DND-41 (cell line): ENCODE measurements around the gene PPA2.

Experiments used
- ATAC-seq: fragments of 200-7000 bp; cut with Tn5 transposase; 3 replicates; pipeline ENCODE4 v1.9.1; 2021; ENCODE audit warnings: low read depth; ENCODE audit not compliant: insufficient read depth
- DNase-seq: peaks from one replicate; pipeline ENCODE4 v3.0.0-alpha.2; 2020
- H2AFZ ChIP-seq: 2 replicates; pipeline ENCODE4 v1.6.0; 2012; ENCODE audit warnings: low read depth, low read length
- H3K27ac ChIP-seq: 2 replicates; pipeline ENCODE4 v1.5.1; 2012; ENCODE audit warnings: low read length, inconsistent platforms
- H3K27me3 ChIP-seq: fragments of 200-600 bp; sonication (generic); 2 replicates; pipeline ENCODE4 v1.6.0; 2012; ENCODE audit warnings: low read length, mild to moderate bottlenecking, inconsistent platforms; ENCODE audit not compliant: insufficient read depth, poor library complexity
- H3K36me3 ChIP-seq: 2 replicates; pipeline ENCODE4 v1.5.1; 2012; ENCODE audit warnings: low read length, inconsistent platforms; ENCODE audit not compliant: insufficient read depth
- H3K4me1 ChIP-seq: 2 replicates; pipeline ENCODE4 v1.5.1; 2012; ENCODE audit warnings: mild to moderate bottlenecking, low read length; ENCODE audit not compliant: insufficient read depth
- H3K4me2 ChIP-seq: 2 replicates; pipeline ENCODE4 v1.6.0; 2012; ENCODE audit warnings: mild to moderate bottlenecking, moderate library complexity, low read length, inconsistent platforms; ENCODE audit not compliant: insufficient read depth
- H3K4me3 ChIP-seq, 2 experiments: fragments of 200-600 bp in 1 of 2; shearing (Covaris generic) in 1 of 2; 2 replicates each; pipeline ENCODE4 v1.5.1; 2012 to 2016; ENCODE audit warnings: inconsistent platforms in 2 of 2, low read length in 2 of 2, mild to moderate bottlenecking in 2 of 2, low read depth in 1 of 2, moderate library complexity in 1 of 2
- H3K79me2 ChIP-seq: 2 replicates; pipeline ENCODE4 v1.6.0; 2012; ENCODE audit warnings: low read length, inconsistent platforms; ENCODE audit not compliant: insufficient read depth
- H3K9ac ChIP-seq: 2 replicates; pipeline ENCODE4 v1.6.0; 2012; ENCODE audit warnings: low read depth, mild to moderate bottlenecking, inconsistent platforms, low read length, moderate library complexity
- H3K9me3 ChIP-seq: 2 replicates; pipeline ENCODE4 v1.5.1; 2012; ENCODE audit warnings: low read length, moderate library complexity, mild to moderate bottlenecking, inconsistent platforms; ENCODE audit not compliant: insufficient read depth, severe bottlenecking
- H4K20me1 ChIP-seq: 2 replicates; pipeline ENCODE4 v1.6.0; 2012; ENCODE audit warnings: low read length; ENCODE audit not compliant: insufficient read depth
- EZH2 ChIP-seq: IDR thresholded peaks from 3 replicates; pipeline ENCODE4 v1.6.1; 2012; ENCODE audit warnings: borderline replicate concordance, low read depth, mild to moderate bottlenecking, moderate library complexity, low read length, inconsistent platforms; ENCODE audit not compliant: severe bottlenecking
- TF ChIP-seq, protein P1 (sequence below): IDR thresholded peaks from 2 replicates; pipeline ENCODE4 v1.5.1; 2012; ENCODE audit warnings: borderline replicate concordance, low read length, moderate library complexity, mild to moderate bottlenecking; ENCODE audit not compliant: poor library complexity, severe bottlenecking; ENCODE audit errors: extremely low read depth

The PPA2 gene

DNA sequence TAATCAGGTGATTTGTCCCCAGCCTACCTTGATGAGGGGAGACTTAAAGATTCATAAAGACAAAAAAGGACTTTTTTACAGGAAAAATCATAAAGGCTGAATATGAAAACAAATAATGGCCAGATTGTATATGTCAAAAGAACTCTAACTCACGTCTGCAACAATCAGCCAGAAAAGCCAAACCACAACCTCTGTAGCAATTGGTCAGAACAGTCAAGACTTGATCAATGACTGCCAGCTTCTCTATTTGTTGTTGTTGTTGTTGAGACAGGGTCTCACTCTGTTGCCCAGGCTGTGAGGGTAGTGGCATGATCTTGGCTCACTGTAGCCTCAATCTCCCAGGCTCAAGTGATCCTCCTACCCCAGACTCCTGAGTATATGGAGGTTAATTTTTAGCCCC is 35.9 kb upstream of the PPA2 start:
- H2AFZ ChIP-seq = no peak overlapping the region
- H3K4me1 ChIP-seq = no peaks in the 10 kb centered on the region
- no peaks in the 10 kb centered on the region for H3K27me3 ChIP-seq
- no peak overlapping the region for H3K9ac ChIP-seq
- H3K36me3 ChIP-seq = no peaks in the 10 kb centered on the region
- no peak overlapping the region for H3K4me2 ChIP-seq
- H3K9me3 ChIP-seq = no peaks in the 10 kb centered on the region
- no peak overlapping the region for H3K4me3 ChIP-seq
- no peak for DNase-seq
- no peak overlapping the region for H3K27ac ChIP-seq
- no peaks in the 10 kb centered on the region for H4K20me1 ChIP-seq
- no peak for TF ChIP-seq EZH2
- TF ChIP-seq, protein P1, sequence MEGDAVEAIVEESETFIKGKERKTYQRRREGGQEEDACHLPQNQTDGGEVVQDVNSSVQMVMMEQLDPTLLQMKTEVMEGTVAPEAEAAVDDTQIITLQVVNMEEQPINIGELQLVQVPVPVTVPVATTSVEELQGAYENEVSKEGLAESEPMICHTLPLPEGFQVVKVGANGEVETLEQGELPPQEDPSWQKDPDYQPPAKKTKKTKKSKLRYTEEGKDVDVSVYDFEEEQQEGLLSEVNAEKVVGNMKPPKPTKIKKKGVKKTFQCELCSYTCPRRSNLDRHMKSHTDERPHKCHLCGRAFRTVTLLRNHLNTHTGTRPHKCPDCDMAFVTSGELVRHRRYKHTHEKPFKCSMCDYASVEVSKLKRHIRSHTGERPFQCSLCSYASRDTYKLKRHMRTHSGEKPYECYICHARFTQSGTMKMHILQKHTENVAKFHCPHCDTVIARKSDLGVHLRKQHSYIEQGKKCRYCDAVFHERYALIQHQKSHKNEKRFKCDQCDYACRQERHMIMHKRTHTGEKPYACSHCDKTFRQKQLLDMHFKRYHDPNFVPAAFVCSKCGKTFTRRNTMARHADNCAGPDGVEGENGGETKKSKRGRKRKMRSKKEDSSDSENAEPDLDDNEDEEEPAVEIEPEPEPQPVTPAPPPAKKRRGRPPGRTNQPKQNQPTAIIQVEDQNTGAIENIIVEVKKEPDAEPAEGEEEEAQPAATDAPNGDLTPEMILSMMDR = no peak
- no peak for ATAC-seq
- no peaks in the 10 kb centered on the region for H3K79me2 ChIP-seq

- Histone ChIP-seq H3K9ac (no peak overlapping the region), H4K20me1 (no peaks in the 10 kb centered on the region), H3K9me3 (no peaks in the 10 kb centered on the region), H3K4me3 (no peak overlapping the region), H3K79me2 (no peaks in the 10 kb centered on the region), H2AFZ (no peak overlapping the region), H3K27ac (no peak overlapping the region), H3K4me1 (no peaks in the 10 kb centered on the region), H3K4me2 (no peak overlapping the region), H3K36me3 (no peaks in the 10 kb centered on the region), H3K27me3 (no peaks in the 10 kb centered on the region)
- ATAC-seq (no peak), DNase-seq (no peak)
- TF ChIP-seq, protein P1 = no peak
- no peak for TF ChIP-seq EZH2
These were observed 35.4 kb upstream of the PPA2 start for GRCh38 chr4:105509291-105509690.

DNA sequence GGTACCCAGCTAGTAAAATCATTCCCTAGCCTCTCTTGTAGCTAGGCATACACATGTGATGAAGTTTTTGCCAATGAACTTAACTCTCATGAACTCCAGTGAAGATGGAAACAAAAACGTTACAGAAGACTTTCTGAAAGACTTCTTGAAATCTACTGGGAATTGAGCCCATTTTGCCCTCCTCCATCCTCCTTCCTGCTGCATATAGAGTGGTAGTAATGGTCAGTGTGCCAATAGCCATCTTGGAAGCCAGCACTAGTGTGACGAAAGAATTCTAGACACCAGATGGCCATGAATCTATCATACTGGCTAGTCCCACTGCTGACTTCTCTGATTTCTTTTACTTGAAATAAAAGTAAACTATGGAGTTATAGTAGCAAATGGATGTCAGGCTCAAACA is 30.9 kb upstream of the PPA2 start:
- H3K79me2 ChIP-seq = no peaks in the 10 kb centered on the region
- H3K9me3 ChIP-seq = no peaks in the 10 kb centered on the region
- no peak overlapping the region for H3K4me2 ChIP-seq
- no peak overlapping the region for H2AFZ ChIP-seq
- DNase-seq = no peak
- no peak for ATAC-seq
- H3K4me1 ChIP-seq = no peaks in the 10 kb centered on the region
- H4K20me1 ChIP-seq = no peaks in the 10 kb centered on the region
- H3K4me3 ChIP-seq = no peak overlapping the region
- no peaks in the 10 kb centered on the region for H3K27me3 ChIP-seq
- no peak overlapping the region for H3K9ac ChIP-seq
- no peak overlapping the region for H3K27ac ChIP-seq
- TF ChIP-seq EZH2 = no peak
- TF ChIP-seq, protein P1 = no peak
- no peaks in the 10 kb centered on the region for H3K36me3 ChIP-seq

DNA sequence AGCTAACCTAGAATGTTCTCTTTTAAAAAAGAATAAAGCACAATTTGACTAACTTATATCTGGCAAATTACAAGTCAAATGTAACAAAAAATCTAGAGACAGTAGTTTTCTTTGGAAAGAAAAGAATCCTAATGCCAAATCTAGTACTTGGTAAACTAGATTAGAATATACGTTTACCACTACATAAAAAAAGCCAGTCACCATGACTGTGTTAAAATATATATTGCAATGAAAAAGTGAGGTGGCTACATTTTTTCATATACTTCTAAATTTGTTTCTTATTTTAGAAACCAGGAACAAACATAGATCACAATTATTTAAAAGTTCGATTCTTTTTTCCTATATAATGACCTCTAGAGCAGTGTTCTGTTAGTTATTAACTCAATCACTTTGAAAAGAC is 29.6 kb upstream of the PPA2 start:
- H3K4me2 ChIP-seq = no peak overlapping the region
- no peak for TF ChIP-seq EZH2
- TF ChIP-seq, protein P1 = no peak
- H3K4me3 ChIP-seq = no peak overlapping the region
- H3K27me3 ChIP-seq = no peaks in the 10 kb centered on the region
- H3K79me2 ChIP-seq = no peaks in the 10 kb centered on the region
- H3K9me3 ChIP-seq = no peaks in the 10 kb centered on the region
- no peaks in the 10 kb centered on the region for H3K36me3 ChIP-seq
- ATAC-seq = no peak
- no peaks in the 10 kb centered on the region for H4K20me1 ChIP-seq
- no peaks in the 10 kb centered on the region for H3K4me1 ChIP-seq
- no peak overlapping the region for H3K27ac ChIP-seq
- H3K9ac ChIP-seq = no peak overlapping the region
- DNase-seq = no peak
- H2AFZ ChIP-seq = no peak overlapping the region
